CMK (cell line): Measurements from ENCODE around the gene MLXIPL.
A peak's percentile ranks its signal among the peaks of the same experiment; 100 is the strongest.
"Not testable (repeated sequence)": the region's sequence is repeated elsewhere in the genome, so short reads cannot be mapped to it uniquely, and the experiment has no call there.

ENCODE experiments used
- DNase-seq: peaks from one replicate; pipeline ENCODE4 v3.0.0-alpha.2; 2010; ENCODE audit warnings: low read depth

MLXIPL gene

GRCh38 chr7:73611017-73611555 is 13.2 kb downstream of the MLXIPL start:
- no peak for DNase-seq

- DNase-seq, result no peak
Observed at GRCh38 chr7:73610105-73610504, 14.2 kb downstream of the MLXIPL start.

GRCh38 chr7:73607692-73607983 is 16.7 kb downstream of the MLXIPL start:
- not testable (repeated sequence) for DNase-seq

- DNase-seq, result peak; percentile 20
Observed at GRCh38 chr7:73606801-73607691, 17.3 kb downstream of the MLXIPL start.

GRCh38 chr7:73605601-73606220 is 18.6 kb downstream of the MLXIPL start:
- DNase-seq, result no peak

- DNase-seq, result no peak
Observed at GRCh38 chr7:73602721-73603651, 21.3 kb downstream of the MLXIPL start.

- DNase-seq, result no peak
Observed at GRCh38 chr7:73599916-73600315, 24.4 kb downstream of the MLXIPL start.

- no peak for DNase-seq
Observed at GRCh38 chr7:73599151-73599882, 25.0 kb downstream of the MLXIPL start.

- DNase-seq, result no peak
Observed at GRCh38 chr7:73597978-73598782, 26.1 kb downstream of the MLXIPL start.

- no peak for DNase-seq
Observed at GRCh38 chr7:73596191-73597065, 27.9 kb downstream of the MLXIPL start.

GRCh38 chr7:73595358-73595757 is 29.0 kb downstream of the MLXIPL start:
- no peak for DNase-seq

GRCh38 chr7:73593207-73594045 is 30.9 kb downstream of the MLXIPL start:
- no peak for DNase-seq

- no peak for DNase-seq
Observed at GRCh38 chr7:73586911-73587310, 37.4 kb downstream of the MLXIPL start.

- no peak for DNase-seq
Observed at GRCh38 chr7:73585196-73585595, 39.1 kb downstream of the MLXIPL start.

- no peak for DNase-seq
Observed at GRCh38 chr7:73582664-73583202, 41.6 kb downstream of the MLXIPL start.

GRCh38 chr7:73581006-73581405 is 43.3 kb downstream of the MLXIPL start:
- DNase-seq, result not testable (repeated sequence)

- DNase-seq, result peak; percentile 93
Observed at GRCh38 chr7:73578342-73579128, 45.8 kb downstream of the MLXIPL start, which contains the start of gene TBL2. Gene TBL2 (minus strand): TSS chr7:73578579. CDS start chr7:73578549, 30 bp downstream.
